Dermis blood vessel endothelial cell (primary cell): ENCODE data around the gene MARCKS. TPM values are rescaled to one million over a fixed set of nuclear protein-coding genes. Genes with fewer than 3 reads are reported as not detected.

ENCODE experiments used
- DNase-seq: peaks from one replicate; pipeline ENCODE4 v3.0.0; 2010
- total RNA-seq: library from RNA; depleted of rRNA; stranded (reverse); fragments of >200 nt; gene quantifications from 2 replicates; pipeline ENCODE4 v1.2.3, GENCODE V29; 2014

Gene MARCKS
- total RNA-seq, result 311 and 333 TPM in 2 replicates

- DNase-seq, result peak; percentile 95
Measured at GRCh38 chr6:113856625-113857555, at the start of gene MARCKS. Gene MARCKS (plus strand): TSS chr6:113857345. CDS start chr6:113857746, 401 bp downstream.

- DNase-seq, result no peak
Measured at GRCh38 chr6:113809826-113810225, 47.3 kb upstream of the MARCKS start.

- no peak for DNase-seq
Measured at GRCh38 chr6:113813142-113813541, 44.0 kb upstream of the MARCKS start.

GRCh38 chr6:113818578-113818977, 38.6 kb upstream of the MARCKS start:
- DNase-seq, result no peak

- no peak for DNase-seq
Measured at GRCh38 chr6:113819169-113819830, 37.8 kb upstream of the MARCKS start.

GRCh38 chr6:113820761-113821160, 36.4 kb upstream of the MARCKS start:
- no peak for DNase-seq

- DNase-seq, result no peak
Measured at GRCh38 chr6:113821445-113821844, 35.7 kb upstream of the MARCKS start.

- no peak for DNase-seq
Measured at GRCh38 chr6:113823916-113824315, 33.2 kb upstream of the MARCKS start.

- DNase-seq, result no peak
Measured at GRCh38 chr6:113824411-113824810, 32.7 kb upstream of the MARCKS start.

GRCh38 chr6:113824866-113825265, 32.3 kb upstream of the MARCKS start:
- no peak for DNase-seq

GRCh38 chr6:113825781-113826180, 31.4 kb upstream of the MARCKS start:
- no peak for DNase-seq

GRCh38 chr6:113828984-113829695, 28.0 kb upstream of the MARCKS start:
- DNase-seq, result no peak

- no peak for DNase-seq
Measured at GRCh38 chr6:113829696-113830045, 27.5 kb upstream of the MARCKS start.

GRCh38 chr6:113830140-113830539, 27.0 kb upstream of the MARCKS start:
- no peak for DNase-seq

GRCh38 chr6:113833537-113833936, 23.6 kb upstream of the MARCKS start:
- DNase-seq, result no peak

GRCh38 chr6:113837170-113837569, 20.0 kb upstream of the MARCKS start:
- DNase-seq, result no peak

GRCh38 chr6:113842165-113842564, 15.0 kb upstream of the MARCKS start:
- DNase-seq, result no peak

GRCh38 chr6:113843500-113844073, 13.6 kb upstream of the MARCKS start:
- no peak for DNase-seq

- no peak for DNase-seq
Measured at GRCh38 chr6:113846577-113846976, 10.6 kb upstream of the MARCKS start.

- DNase-seq, result no peak
Measured at GRCh38 chr6:113847447-113847846, 9.7 kb upstream of the MARCKS start.

- no peak for DNase-seq
Measured at GRCh38 chr6:113848280-113848679, 8.9 kb upstream of the MARCKS start.

GRCh38 chr6:113848811-113849210, 8.3 kb upstream of the MARCKS start:
- no peak for DNase-seq

- no peak for DNase-seq
Measured at GRCh38 chr6:113853252-113853651, 3.9 kb upstream of the MARCKS start.
